Fibroblast of skin of scalp (primary cell): ENCODE results near the gene C20orf144.

ENCODE experiments used
- DNase-seq: peaks from one replicate; pipeline ENCODE4 v3.0.0-alpha.2; 2013

C20orf144 gene

DNA sequence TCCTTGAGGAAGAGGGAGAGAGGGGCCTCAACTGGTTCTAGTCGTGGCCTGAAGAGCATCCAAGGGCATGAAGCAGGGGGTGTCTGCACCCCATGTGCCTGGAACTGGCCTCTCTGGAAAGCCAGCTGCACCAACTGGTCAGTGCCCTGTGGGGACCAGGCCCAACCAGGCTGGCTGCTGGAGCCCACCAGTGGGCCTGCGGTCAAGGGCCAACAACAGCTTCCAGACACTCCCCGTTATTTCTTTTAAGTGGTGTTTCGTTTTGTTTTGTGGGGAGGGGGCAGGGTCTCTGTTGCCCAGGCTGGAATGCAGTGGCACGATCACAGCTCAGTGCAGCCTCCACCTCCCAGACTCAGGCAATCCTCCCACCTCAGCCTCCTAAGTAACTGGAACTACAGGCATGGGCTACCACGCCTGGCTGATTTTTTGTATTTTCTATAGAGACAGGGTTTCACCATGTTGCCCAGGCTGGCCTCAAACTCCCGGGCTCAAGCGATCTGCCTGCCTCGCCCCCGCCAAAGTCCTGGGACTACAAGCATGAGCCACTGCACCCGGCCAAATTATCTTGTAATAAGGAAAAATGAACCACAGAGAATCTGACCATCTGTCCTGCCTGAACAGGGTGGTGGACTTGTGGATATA lies 11.9 kb upstream of the C20orf144 start:
- DNase-seq = no peak

DNA sequence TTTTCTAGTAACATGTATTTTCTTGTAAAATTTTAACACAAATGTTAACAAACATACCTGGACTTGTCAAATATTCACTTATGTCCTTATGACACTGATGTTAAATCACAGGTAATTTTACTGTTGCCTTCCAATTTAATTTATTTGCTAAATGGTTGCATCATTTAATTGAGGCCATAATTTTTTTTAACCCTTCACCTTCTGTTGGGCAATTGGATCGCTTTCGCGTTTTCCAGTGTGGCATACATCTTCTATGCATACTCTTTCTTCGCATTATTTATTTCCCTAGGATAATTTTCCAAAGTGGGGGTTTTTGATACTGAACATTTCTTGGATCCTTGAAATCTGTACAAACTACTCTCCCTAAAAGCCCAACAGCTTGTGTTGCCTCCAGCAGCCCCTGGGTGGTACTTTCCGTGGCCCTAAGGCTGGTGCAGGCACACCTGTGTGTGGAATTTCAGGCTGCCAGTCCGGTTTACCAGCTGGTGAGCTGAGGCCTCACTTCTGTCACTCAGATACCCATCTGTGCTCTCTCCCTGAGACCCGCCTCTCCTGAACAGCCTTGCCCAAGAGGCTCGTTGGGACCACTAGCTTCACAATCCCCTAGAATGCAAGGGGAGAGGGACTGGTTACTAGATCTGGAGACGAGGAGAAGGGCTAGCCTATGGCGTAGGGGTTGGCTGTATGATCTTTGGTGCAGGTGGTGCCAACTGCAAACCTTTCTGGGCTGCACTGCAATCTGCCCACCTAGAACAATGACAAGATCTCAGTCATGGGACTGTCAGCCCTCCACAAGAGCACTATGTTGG lies 11.2 kb upstream of the C20orf144 start:
- no peak for DNase-seq

DNA sequence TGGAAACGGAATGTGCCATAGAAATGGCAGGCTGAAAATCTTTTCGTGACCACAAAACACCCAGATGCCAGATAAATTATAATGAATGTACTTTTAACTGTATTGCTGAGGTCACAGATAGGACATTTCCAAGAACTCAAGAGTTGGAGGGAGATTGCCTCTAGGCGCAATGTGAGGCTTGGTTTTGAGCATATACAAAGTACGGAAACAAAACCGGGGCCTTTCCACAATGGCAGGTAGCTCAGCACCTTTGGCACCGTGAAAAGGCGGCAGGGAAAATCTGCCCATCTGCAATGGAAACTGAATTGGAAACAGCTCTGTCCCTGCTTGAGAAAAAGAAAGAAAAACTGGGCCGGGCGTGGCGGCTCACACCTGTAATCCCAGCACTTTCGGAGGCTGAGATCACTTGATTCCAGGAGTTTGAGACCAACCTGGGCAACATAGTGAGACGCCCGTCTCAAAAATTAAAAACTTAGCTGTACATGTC lies 10.5 kb upstream of the C20orf144 start:
- DNase-seq = no peak

DNA sequence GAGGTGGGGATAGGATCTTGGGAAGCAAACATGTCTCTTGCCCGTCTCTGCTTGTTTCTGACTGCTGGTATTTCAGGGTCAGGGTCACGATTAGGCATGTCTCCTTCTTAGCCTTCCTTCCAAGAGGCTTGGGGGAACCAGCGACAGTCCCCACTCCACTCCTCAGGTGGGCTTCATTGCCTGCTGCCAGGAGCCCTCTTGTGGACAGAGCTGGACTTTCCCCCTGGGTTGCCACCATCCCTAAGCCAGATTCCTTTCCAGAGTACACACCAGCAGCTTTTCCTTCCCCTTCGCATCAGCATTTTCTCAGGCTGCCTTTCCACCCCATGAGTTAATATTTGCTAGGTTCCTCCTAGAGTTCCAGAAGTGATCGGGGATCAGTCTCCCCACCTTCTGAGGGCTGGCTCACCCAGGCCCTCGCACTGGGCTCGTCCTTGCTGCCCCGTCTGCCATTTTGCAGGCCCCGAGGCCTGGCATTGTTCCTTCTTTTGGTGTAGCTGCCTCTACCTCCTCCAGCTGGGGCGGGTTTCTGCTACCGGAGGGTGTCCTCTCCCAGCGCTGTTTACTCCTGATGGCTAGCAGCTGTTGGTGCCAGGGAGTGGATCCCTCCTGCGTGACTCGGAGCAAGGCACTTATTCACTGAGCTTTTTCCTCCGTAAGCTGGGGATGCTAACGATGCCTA lies 8.8 kb upstream of the C20orf144 start:
- DNase-seq = peak; percentile 66

DNA sequence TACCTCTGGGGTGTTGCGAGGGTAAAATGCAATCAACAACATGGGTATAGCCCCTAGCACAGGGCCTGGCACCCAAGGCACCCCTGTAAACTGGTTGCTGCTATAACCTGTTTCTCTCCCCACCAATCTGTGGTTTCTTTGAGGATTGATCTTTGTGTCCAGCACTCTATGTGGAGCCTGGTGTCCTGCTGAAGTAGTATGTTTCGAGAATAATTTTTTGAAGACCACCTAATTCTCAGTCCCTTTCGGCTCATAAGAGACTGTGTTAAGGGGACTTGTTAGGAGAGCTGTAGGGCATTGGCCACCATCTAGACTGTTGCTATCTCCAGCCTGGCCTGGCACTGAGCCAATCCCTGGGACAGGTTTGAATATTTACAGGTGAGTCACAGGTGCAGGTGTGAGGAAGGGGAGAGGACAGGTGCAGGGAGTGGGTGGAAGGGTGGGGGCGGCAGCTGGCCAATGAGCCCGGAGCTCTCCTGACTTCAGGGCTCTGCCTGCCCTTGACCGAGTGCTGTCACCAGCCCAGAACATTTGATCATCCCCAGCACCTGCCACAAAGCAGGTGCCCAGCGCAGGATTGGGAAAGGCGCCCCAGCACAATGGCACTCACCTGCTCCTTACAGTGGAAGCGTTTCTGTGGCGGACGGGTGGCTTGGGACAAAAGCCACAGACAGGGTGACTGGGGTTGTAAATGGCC lies 8.1 kb upstream of the C20orf144 start:
- DNase-seq = no peak

DNA sequence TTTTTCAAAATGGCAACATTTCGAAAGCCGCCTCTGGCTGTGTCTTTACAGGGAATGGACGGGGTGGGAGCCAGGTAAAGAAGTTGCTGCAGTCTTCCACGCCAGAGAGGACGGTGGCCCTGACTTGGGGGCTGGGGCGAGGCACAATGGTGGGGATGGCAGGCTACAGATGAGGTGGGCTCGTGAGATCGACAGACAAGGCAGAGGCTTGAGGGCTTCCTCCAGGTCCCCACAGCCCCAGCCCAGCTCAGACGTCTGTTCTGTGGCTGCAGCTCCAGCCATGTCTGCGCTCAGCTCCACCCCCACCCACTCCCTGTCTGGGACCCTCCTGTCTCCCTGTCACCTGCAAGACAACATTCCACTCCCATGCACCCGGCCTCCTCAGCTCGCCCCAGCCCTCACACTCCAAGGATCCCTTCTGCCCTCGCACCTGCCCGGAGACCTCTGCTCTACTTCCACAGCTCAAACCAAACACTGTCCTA lies 7.4 kb upstream of the C20orf144 start:
- DNase-seq = no peak

DNA sequence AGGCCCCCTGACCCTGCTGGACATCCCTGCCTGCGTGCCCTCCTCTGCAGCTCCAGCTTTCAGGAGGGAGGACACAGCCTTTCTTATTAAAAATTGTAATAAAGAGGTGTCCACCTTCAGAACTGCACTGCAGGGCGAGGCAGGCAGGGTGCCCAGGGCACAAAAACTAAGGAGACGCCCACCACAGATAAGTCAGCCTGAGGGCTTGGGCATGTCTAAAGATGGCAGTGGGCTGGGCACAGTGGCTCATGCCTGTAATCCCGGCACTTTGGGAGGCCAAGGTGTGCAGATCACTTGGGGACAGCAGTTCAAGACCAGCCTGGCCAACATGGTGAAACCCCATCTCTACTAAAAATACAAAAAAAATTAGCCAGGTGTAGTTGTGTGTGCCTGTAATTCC lies 7.0 kb upstream of the C20orf144 start:
- DNase-seq = no peak

DNA sequence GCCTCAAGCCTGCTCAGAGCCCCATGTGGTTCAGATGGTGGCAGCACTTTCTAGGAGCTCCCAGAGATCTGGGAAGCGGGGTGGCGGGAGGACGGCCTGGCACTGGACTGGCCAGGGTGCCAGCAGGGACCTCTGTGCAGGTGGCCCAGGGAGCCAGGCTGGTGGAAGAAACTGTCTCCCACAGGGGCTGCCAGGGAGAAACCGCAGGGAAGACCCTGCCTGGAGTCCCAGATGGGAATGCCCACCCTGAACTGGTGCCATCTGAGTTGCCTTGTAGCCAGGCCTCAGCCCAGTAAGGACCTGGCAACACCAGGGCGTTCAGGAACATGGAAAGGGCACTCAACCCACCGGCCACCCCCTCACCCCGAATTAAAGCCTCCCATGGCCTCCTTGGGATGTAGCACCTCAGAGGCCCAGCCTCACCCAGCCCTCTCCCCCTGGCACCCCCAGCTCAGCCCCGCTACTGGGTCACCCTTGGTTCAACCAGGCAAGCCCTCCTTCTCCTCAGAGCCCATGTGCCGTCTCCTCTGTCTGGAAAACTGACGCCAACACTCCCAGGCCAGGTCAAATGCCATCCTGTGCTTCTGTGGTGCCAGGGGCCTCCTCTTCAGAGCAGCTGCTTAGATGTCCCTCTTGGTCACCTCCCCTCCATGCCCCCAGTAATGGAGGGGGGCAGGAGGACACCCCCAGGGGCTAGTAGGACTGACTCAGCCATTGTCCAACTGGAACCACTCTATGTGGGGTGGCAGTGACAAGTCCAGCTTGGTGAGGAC lies 5.9 kb upstream of the C20orf144 start:
- no peak for DNase-seq

DNA sequence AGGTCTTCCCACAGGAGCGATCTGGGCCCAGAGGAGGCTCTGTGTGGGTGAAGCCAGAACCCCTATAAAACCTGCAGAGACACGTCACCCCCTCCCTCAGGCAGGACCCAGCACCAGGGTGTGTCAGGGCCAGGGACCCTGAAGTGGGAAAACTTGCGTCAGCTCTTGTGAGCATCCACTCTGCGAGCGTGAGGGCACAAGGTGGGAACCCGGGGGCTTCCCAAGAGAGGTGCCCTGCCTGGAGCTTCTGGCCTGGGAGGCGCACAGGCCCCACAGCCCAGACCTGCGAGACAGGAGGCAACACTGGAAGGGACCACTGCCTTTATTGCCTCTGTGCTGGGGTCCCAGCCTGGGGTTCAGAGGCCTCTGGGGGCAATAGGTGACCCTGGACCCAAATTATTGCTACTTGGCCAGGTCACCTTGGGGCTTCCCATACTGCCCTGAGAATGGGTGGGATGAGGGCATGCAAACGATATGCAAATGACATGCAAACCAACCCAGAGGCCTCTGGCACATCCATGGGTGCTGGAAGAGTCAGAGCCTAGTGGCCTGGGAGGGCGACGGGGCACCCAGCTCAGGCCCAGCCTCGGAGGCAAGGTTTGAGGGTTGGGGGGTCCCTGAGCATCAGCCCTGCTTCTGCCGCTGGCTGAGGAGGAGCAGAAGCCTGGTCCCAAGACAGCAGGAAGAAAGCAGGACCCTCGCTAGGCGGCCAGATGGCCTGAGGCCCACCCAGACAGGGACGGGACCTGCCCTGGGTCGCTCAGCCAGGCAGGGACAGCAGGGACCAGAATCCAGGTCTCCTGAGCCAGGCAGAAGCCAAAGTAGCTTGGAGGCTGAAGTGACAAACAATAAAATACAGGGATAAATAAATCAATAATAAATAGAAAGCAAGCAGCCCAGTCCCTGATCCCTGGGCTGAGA lies 5.1 kb upstream of the C20orf144 start:
- no peak for DNase-seq

DNA sequence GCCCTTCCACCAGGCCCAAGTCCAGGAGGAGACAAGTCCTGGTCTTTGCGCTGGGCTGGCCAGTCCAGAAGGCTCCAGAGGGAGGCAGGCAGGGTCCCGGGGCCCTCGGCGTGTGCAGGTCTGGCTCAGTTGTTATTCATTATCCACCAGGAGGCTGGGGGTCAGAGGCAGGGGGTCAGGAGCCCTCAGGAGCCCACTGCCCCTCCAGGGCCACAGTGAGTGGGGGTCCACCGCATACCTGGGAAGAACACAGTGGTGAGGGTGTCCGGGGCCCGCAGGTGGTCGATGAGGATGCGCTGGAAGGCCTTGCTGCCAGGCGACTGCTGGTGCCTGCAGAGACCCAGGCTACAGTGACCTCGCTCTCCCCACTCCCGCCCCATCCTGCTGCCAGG lies 4.4 kb upstream of the C20orf144 start:
- no peak for DNase-seq

DNA sequence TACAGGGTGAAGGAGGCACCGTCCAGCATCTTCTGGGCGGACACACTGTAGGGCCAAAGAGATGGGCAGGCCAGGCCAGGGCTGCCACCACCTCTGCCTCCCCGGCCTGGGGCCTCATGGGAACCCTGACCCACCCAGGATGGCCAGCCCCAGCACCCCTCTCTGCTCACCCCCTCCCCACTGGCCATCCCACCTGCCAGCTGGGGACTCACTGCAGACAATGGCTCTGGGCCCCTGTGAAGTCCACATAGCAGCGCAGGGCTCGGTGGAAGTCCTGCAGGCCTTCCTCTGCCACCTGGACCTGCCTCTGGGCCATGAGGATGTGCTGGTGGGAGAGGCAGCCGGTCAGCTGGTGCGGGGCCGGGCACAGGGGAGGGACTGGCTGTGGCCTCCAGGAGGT lies 3.6 kb upstream of the C20orf144 start:
- no peak for DNase-seq

DNA sequence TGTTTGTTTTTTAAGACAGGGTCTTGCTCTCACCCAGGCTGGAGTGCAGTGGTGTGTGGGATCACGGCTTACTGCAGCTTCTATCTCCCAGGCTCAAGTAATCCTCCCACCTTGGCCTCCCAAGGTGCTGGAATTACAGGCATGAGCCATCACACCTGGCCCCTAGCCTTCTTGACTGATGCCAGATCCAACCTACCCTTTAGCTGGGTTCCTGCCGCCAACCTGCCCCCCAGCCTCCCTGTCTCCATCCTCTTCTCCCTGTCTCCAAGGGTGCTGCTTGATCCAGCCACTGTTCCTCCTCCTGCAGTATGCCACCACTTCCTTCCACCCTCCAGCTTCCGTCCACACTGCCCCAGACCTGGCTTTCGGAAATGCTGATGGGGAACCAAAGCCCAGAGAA lies 3.2 kb upstream of the C20orf144 start:
- DNase-seq = no peak

DNA sequence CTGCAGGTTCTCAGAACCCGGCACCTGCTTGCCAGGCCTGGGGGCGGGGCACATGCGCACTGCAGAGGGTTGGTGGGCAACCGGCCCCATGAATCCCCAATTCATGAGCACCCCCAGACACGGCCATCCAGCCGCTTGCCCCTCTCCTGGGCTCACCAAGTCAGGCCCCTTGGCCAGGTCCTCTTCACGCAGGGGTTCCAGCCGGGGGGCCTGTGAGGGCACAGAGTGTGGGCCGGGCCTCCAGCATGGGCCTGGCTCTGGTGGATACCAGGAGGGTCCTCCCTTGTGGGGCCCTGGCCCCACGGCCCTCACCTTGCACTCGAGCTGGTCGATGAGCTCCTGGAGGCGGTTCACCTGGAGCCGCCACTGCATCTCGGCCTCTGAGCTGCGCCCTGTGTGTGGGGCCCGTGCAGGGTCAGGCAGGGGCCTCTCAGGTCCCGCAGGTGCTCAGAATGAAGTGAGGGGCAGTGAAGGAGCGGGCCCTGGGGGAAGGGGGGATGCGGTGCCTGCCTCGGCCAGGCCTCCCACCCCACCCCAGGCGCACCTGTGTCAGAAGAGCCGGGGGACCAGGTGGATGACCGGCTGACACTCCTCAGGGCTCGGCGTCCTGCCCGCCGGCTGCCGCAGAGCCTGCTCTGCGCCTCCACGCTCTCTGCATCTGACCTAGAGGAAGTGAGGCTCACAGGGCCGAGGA lies 2.6 kb upstream of the C20orf144 start:
- DNase-seq = no peak

DNA sequence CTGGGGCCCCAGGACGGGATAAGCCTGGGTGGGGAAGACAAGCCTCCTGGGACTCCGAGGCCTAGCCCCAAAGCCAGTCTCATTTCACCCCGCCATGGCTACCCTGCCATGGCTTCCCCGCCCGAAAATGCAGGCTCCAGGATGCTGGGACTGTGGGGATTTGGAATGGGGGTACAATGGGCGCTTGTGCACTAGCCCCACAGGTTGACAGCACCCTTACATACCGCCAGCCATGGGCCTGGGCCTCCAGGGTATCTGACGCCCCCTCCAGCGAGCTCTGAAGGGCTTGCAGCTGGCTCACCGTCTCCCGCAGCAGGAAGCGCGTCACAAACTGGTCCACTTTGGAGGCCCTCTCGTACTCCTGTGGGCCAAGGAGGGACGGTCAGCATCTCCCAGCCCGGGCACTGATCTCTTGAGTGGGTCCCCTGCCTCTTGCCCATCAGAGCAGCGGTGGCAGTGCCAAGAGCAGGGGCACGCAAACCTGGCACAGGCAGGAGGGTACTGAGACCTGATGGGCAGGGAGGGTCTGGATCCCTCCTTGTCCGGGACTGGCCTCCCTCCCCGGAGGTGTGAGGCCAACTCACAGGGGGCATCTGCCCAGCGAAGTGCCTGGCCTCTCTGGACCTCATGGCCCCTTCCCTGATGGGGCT lies 2.0 kb upstream of the C20orf144 start:
- DNase-seq = no peak

DNA sequence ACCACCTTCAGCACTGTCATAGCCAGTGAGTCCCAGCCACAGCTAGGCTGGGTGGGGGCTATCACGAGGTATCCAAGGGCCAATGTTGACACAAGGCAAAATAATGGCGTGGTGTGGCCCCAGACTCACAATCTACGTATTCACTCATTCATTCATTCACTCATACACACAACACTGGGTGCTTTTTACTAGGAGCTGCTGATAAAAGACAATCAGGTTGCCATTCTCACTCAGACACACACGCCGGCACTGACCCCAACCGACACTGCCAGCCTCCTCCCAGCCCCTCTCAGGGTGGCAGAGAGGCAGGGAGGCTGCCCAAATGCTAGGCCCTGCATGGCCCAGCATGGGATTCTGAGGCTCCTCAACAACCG lies 1.5 kb upstream of the C20orf144 start:
- no peak for DNase-seq

DNA sequence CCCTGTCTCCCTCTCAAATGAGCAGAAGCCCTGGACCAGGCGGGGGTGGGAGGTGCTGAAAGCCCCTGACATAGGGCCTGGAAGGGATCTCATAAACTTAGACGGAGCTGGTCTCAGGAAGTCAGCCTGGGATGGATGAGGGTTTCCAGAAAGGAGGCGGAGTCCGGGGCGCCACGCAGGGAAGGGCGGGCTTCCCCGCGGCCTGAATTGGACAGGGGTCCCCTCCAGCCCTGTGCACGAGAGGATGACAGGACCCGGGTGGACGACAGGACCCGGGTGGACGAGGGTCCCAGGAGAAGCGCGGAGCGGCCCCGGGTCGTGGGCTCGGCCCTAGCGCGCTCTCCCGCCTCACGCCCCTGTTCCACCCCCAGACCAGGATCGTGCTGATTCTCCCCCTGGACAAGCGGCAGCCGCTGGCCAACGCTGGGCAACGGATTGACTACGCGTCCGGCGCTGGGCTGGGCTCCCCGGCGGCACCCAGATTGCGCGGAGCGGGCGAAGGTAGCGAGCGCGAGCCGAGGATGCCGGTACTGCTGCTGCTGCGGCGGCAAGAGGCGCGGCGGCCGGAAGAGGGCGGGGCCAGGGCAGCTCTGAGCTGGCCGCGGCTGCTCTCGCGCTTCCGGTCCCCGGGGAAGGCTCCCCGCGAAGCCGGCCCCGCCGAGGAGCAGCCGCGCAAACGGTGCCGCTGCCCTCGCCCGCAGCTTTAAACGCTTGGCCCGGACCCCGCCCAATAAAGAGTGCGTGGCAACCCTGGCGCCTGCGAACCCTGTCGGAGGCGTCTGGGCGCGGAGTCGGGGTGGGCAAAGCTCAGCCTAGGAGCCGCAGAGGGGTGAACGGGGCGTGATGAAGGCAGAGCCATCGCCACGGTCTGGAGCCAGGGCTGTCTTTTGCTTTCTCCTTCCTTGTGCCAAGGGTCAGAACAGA lies 1.3 kb downstream of the C20orf144 start:
- peak; percentile 77 for DNase-seq

DNA sequence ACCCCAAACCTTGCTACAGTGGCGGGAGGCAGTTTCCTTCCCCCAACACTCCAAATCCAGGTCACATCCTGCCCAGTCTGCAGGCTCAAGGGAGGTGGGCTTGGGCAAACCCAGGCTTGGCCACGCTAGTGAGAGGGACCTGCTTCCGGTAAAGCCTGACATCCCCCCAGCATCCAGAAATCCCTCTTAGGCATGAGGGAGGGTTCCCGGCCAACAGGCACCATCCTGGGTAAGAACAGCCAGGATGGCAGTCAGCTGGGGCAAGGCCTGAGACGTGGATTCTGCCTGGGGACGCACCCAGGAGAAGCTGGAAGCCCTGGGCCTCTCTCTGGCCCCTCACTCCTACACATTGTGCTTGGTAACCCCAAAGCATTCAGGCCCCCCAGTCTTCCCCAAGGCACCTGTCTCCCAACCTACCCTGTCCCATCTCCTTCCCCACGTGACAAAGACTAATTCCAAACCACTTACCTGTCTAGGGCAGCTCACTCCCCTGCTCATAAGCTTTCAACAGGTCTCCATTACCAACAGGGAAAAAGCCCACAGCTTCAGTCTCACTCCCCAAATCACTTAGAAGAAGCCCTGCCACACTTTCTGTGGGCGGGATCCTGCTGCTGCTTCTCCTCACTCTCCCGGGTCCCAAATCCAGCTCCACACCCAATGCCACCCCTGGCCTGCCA lies 2.1 kb downstream of the C20orf144 start:
- no peak for DNase-seq

DNA sequence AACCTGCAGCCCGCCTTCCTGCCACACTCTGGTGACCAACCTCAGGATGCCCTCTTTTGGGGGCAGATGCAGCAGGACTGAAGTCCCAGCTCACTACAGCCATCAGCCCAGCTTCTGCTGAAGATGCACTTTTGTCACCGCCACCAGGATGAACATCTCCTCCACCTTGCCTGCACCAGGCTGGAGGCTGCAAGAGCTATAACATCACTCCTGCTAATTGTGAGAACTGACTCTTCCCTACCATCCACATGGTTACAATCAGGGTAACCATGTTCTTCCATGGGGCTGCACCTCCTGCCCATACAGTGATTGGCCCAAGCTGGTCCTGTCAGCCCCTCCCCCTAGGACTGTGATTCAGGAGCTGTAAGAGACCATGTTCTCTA lies 2.6 kb downstream of the C20orf144 start:
- DNase-seq = no peak
